Duodenal mucosa (tissue), 2 donors: ENCODE measurements around the gene SLC24A3.

ENCODE experiments used
- H3K27ac ChIP-seq: one replicate; pipeline ENCODE4 v1.7.0; 2013; ENCODE audit warnings: low read depth, low read length
- H3K27me3 ChIP-seq, 2 donors: one replicate each; pipeline ENCODE4 v1.7.0; 2013; ENCODE audit warnings: low read length in 2 of 2, control low read depth in 1 of 2; ENCODE audit not compliant: insufficient read depth in 2 of 2, control insufficient read depth in 1 of 2
- H3K36me3 ChIP-seq, 2 donors: one replicate each; pipeline ENCODE4 v1.7.0; 2013; ENCODE audit warnings: low read length in 2 of 2, control low read depth in 1 of 2; ENCODE audit not compliant: insufficient read depth in 2 of 2, control insufficient read depth in 1 of 2
- H3K4me1 ChIP-seq, 2 donors: one replicate each; pipeline ENCODE4 v1.7.0; 2013; ENCODE audit warnings: low read length in 2 of 2, control low read depth in 1 of 2; ENCODE audit not compliant: insufficient read depth in 2 of 2, control insufficient read depth in 1 of 2
- H3K4me3 ChIP-seq, 2 donors: one replicate each; pipeline ENCODE4 v1.7.0; 2013; ENCODE audit warnings: low read length in 2 of 2, low read depth in 1 of 2
- H3K9ac ChIP-seq, 2 donors: one replicate each; pipeline ENCODE4 v1.7.0; 2013; ENCODE audit warnings: low read length in 2 of 2, low read depth in 1 of 2
- H3K9me3 ChIP-seq, 2 donors: one replicate each; pipeline ENCODE4 v1.7.0; 2013; ENCODE audit warnings: low read length in 2 of 2, control low read depth in 1 of 2; ENCODE audit not compliant: control insufficient read depth in 1 of 2

SLC24A3 gene

GRCh38 chr20:19498756-19499155 lies 286.3 kb downstream of the SLC24A3 start:
- Histone ChIP-seq H3K27me3 (no peaks in the 10 kb centered on the region), H3K36me3 (no peaks in the 10 kb centered on the region), H3K9me3 (no peaks in the 10 kb centered on the region), H3K4me3 (no peak overlapping the region), H3K9ac (no peak overlapping the region), H3K27ac (no peak overlapping the region), H3K4me1 (no peaks in the 10 kb centered on the region)

- Histone ChIP-seq H3K9me3 (no peaks in the 10 kb centered on the region), H3K4me1 (no peaks in the 10 kb centered on the region), H3K9ac (no peak overlapping the region), H3K27me3 (no peaks in the 10 kb centered on the region), H3K36me3 (no peaks in the 10 kb centered on the region), H3K4me3 (no peak overlapping the region), H3K27ac (no peak overlapping the region)
Measured at GRCh38 chr20:19501476-19502115, 289.2 kb downstream of the SLC24A3 start.

GRCh38 chr20:19502169-19502568 lies 289.7 kb downstream of the SLC24A3 start:
- Histone ChIP-seq H3K9me3 (no peaks in the 10 kb centered on the region), H3K27ac (no peak overlapping the region), H3K27me3 (no peaks in the 10 kb centered on the region), H3K4me3 (no peak overlapping the region), H3K36me3 (no peaks in the 10 kb centered on the region), H3K4me1 (no peaks in the 10 kb centered on the region), H3K9ac (no peak overlapping the region)

- H3K4me1 ChIP-seq: no peaks in the 10 kb centered on the region
- no peaks in the 10 kb centered on the region for H3K36me3 ChIP-seq
- H3K9me3 ChIP-seq: no peaks in the 10 kb centered on the region
- no peak overlapping the region for H3K4me3 ChIP-seq
- no peaks in the 10 kb centered on the region for H3K27me3 ChIP-seq
- no peak overlapping the region for H3K9ac ChIP-seq
- H3K27ac ChIP-seq: no peak overlapping the region
Measured at GRCh38 chr20:19504251-19504650, 291.8 kb downstream of the SLC24A3 start.

- H3K9ac ChIP-seq: no peak overlapping the region
- no peaks in the 10 kb centered on the region for H3K9me3 ChIP-seq
- no peaks in the 10 kb centered on the region for H3K4me1 ChIP-seq
- no peaks in the 10 kb centered on the region for H3K27me3 ChIP-seq
- H3K36me3 ChIP-seq: no peaks in the 10 kb centered on the region
- no peak overlapping the region for H3K4me3 ChIP-seq
- no peak overlapping the region for H3K27ac ChIP-seq
Measured at GRCh38 chr20:19506021-19506420, 293.6 kb downstream of the SLC24A3 start.

GRCh38 chr20:19508449-19508848 lies 296.0 kb downstream of the SLC24A3 start:
- Histone ChIP-seq H3K9me3 (no peaks in the 10 kb centered on the region), H3K4me3 (no peak overlapping the region), H3K4me1 (no peaks in the 10 kb centered on the region), H3K27me3 (no peaks in the 10 kb centered on the region), H3K36me3 (no peaks in the 10 kb centered on the region), H3K27ac (no peak overlapping the region), H3K9ac (no peak overlapping the region)

GRCh38 chr20:19510611-19511010 lies 298.2 kb downstream of the SLC24A3 start:
- H3K4me1 ChIP-seq: no peaks in the 10 kb centered on the region
- H3K27ac ChIP-seq: no peak overlapping the region
- H3K4me3 ChIP-seq: no peak overlapping the region
- H3K9ac ChIP-seq: no peak overlapping the region
- H3K27me3 ChIP-seq: no peaks in the 10 kb centered on the region
- H3K9me3 ChIP-seq: no peaks in the 10 kb centered on the region
- H3K36me3 ChIP-seq: no peaks in the 10 kb centered on the region

- no peaks in the 10 kb centered on the region for H3K9me3 ChIP-seq
- no peak overlapping the region for H3K4me3 ChIP-seq
- no peak overlapping the region for H3K9ac ChIP-seq
- no peaks in the 10 kb centered on the region for H3K4me1 ChIP-seq
- H3K27me3 ChIP-seq: no peaks in the 10 kb centered on the region
- H3K27ac ChIP-seq: no peak overlapping the region
- no peaks in the 10 kb centered on the region for H3K36me3 ChIP-seq
Measured at GRCh38 chr20:19511931-19512330, 299.5 kb downstream of the SLC24A3 start.

- Histone ChIP-seq H3K4me1 (no peaks in the 10 kb centered on the region), H3K9me3 (no peaks in the 10 kb centered on the region), H3K4me3 (no peak overlapping the region), H3K27ac (no peak overlapping the region), H3K9ac (no peak overlapping the region), H3K27me3 (no peaks in the 10 kb centered on the region), H3K36me3 (no peaks in the 10 kb centered on the region)
Measured at GRCh38 chr20:19512886-19513677, 300.6 kb downstream of the SLC24A3 start.

GRCh38 chr20:19515074-19515473 lies 302.6 kb downstream of the SLC24A3 start:
- Histone ChIP-seq H3K27me3 (no peaks in the 10 kb centered on the region), H3K36me3 (no peaks in the 10 kb centered on the region), H3K9me3 (no peaks in the 10 kb centered on the region), H3K9ac (no peak overlapping the region), H3K4me3 (no peak overlapping the region), H3K27ac (no peak overlapping the region), H3K4me1 (no peaks in the 10 kb centered on the region)
